Peyer's patch (tissue), 4 donors: ENCODE results near the gene DLGAP1.

Source experiments
- CTCF ChIP-seq, 6 experiments: fragments of 450-650 bp in 4 of 6; fragments of 200-600 bp in 2 of 6; sonication (generic) in 1 of 6; IDR thresholded peaks; one replicate each; pipeline ENCODE4 v1.5.1; 2017 to 2019; ENCODE audit warnings: antibody characterized with exemption in 6 of 6, mild to moderate bottlenecking in 3 of 6, moderate library complexity in 1 of 6
- POLR2A ChIP-seq, 2 donors: fragments of 450-650 bp; IDR thresholded peaks; one replicate each; pipeline ENCODE4 v1.5.1; 2017; ENCODE audit warnings: antibody characterized with exemption in 2 of 2, mild to moderate bottlenecking in 2 of 2, moderate library complexity in 2 of 2

- TF ChIP-seq CTCF (IDR thresholded peaks at IDR 0.05) (no peak), POLR2A (IDR thresholded peaks at IDR 0.05) (no peak)
Observed at GRCh38 chr18:3460823-3461398, 994.2 kb downstream of the DLGAP1 start.
